Fibroblast of mammary gland (primary cell): Measurements from ENCODE around the gene ANKRD33.
A peak's percentile ranks its signal among the peaks of the same experiment; 100 is the strongest.
"Not testable (repeated sequence)": the region's sequence is repeated elsewhere in the genome, so short reads cannot be mapped to it uniquely, and the experiment has no call there.

Experiments
- DNase-seq: peaks from one replicate; pipeline ENCODE4 v3.0.0-alpha.2; 2010; ENCODE audit warnings: low read depth
- H3K4me3 ChIP-seq: 2 replicates; pipeline ENCODE4 v1.5.1; 2011; ENCODE audit warnings: low read depth, mild to moderate bottlenecking, low read length, moderate library complexity; ENCODE audit not compliant: control insufficient read depth
- TF ChIP-seq, protein P1 (sequence below): conservative IDR thresholded peaks from 2 replicates; pipeline ENCODE4 v1.5.1; 2011; ENCODE audit warnings: low read depth, low read length, inconsistent platforms; ENCODE audit not compliant: control insufficient read depth, insufficient read depth

Gene ANKRD33

DNA sequence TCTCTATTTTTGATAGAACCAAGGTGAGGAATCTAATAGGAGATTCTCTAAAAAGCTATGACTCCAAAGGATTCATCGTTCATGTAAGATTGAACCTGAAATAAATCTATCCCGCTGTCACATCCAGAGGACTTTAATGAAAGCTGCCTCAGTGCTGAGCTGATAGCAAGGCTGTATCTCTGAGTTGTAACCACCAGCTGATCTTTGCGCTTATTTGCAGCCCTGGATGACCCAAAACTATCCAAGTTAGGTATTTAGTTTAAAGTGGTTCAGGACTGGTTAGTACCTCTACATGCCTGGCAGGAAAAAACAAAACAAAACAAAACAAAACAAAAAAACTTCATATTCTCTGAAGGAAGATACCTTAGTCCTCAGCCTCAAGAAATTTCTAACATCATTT lies 8.8 kb upstream of the ANKRD33 start:
- TF ChIP-seq, protein P1, sequence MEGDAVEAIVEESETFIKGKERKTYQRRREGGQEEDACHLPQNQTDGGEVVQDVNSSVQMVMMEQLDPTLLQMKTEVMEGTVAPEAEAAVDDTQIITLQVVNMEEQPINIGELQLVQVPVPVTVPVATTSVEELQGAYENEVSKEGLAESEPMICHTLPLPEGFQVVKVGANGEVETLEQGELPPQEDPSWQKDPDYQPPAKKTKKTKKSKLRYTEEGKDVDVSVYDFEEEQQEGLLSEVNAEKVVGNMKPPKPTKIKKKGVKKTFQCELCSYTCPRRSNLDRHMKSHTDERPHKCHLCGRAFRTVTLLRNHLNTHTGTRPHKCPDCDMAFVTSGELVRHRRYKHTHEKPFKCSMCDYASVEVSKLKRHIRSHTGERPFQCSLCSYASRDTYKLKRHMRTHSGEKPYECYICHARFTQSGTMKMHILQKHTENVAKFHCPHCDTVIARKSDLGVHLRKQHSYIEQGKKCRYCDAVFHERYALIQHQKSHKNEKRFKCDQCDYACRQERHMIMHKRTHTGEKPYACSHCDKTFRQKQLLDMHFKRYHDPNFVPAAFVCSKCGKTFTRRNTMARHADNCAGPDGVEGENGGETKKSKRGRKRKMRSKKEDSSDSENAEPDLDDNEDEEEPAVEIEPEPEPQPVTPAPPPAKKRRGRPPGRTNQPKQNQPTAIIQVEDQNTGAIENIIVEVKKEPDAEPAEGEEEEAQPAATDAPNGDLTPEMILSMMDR = no peak
- no peak overlapping the region for H3K4me3 ChIP-seq
- DNase-seq = no peak

DNA sequence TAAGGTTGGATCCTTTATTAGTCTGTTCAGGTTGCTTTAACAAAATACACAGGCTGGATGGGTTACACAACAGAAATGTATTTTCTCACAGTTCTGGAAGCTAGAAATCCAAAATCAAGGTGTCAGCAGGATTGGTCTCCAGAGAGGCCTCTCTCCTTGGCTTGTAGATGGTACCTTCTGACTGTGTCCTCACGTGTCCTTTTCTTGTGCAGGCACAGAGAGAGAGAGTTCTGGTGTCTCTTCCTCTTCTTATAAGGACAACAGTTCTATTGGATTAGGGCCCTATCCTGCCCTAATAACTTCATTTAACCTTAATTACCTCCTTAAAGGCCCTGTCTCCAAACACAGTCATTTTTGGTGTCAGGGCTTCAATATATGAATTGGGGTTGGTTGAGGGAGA lies 4.6 kb upstream of the ANKRD33 start:
- DNase-seq = no peak
- no peak overlapping the region for H3K4me3 ChIP-seq
- TF ChIP-seq, protein P1 = no peak

DNA sequence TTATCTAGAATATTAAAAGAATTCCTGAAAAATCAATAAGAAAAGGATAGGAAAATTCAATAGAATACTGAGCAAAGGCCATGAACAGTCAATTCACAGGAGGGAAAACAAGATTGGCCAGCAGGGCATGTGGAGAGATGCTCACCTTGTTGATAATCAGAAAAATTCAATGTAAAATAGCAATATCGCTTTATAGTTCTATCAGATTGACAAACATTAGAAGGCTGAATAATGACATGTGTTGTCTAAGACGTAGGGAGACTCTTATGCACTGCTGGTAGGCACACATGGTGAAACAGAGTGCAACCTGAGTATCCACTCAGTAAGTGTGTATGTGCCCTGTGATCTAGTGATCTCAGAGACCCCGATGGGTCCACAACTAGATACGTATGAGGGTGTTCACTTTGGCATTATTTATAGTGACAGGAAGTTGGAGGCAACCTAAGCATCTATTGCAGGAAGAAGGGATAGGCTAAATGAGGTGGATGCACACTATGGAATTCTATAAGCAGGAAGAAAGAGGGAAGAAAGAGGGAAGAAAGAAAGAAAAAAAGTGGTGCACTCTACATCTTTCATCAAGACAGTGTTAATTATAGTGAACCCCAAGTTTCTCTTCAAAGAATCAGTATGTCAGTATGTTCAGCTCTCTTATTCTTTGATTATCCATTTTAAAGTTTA lies 3.8 kb upstream of the ANKRD33 start:
- H3K4me3 ChIP-seq = no peak overlapping the region
- no peak for DNase-seq
- TF ChIP-seq, protein P1 = no peak

DNA sequence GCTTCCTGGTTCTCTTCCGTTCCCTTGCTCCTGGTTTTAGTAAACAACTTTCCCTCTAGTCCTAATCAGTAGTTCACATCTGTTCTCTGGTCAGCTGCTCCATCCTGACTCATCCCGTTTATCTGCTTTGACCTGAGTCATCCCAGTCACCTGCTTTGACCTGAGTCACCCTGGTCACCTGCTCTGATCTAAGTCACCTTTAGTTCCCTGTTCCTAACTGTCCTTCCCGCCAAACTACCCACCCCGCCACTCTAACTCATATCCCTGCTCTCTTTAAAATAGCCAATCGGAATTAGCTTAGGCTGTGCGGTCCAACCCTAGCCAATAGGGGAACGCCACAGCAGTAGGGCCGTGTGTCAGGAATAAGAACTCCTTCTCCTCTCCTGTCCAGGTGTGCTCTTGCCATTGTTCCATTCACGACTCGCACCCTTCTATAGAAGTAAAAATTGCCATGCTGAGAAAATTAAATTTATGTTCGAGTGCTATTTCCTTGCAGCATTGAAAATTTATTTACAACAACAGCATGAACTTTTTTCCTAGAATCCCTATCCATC lies 3.1 kb upstream of the ANKRD33 start:
- TF ChIP-seq, protein P1 = no peak
- H3K4me3 ChIP-seq = no peak overlapping the region
- peak; percentile 84 for DNase-seq

DNA sequence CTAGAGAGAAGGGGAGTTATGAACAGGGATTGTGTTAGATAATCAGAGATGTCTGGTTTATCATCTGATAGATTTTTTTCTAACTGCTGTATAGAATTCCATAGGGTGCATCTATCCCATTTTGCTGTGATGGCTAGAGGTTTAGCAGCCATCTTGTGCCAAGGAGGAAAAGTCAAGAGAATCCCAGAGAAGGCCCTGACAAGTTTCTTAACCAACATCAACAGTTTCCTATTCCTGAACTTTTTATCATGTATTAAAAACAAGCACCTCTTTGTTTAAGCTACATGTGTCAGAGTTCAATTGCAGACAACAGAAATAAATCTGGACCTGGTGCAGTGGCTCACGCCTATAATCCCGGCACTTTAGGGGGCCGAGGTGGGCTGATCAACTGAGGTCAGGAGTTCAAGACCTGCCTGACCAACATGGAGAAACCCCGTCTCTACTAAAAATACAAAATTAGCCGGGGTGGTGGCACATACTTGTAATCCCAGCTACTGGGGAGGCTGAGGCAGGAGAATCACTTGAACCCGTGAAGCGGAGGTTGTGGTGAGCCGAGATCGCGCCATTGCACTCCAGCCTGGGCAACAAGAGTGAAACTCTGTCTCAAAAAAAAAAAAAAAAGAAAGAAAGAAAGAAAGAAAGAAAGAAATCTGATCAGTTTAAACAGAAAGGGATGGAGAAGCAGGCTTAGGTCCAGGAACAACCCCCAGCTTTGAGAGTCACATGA lies 2.4 kb upstream of the ANKRD33 start:
- not testable (repeated sequence) for DNase-seq

DNA sequence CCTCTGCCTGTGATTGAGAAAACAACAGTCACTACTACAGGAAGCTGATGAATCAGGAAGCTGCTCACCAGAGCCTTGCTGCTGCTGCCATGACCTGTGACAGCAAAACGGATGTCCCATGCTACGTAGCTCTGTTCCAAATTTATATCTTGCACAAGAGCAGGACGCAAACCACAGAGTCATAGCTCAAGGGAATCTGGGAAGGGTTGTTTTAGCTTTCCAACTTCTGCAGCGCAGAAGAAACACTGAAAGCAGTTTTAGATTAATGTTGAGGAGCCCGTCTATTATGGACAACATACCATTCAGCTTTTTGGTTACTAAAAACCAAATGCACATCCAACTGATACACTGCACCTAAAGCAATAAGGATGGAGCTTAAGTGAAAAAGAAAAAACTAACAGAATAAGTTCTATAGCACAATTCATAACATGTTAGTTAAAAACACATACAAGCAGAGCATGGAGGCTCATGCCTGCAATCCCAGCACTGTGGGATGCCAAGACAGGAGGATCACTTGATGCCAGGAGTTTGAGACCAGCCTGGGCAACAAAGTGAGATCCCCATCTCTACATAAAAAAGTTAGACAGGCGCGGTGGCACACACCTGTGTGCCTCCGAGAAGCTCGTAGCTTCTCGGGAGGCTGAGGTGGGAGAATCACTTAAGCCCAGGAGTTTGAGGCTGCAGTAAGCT lies 1.7 kb upstream of the ANKRD33 start:
- H3K4me3 ChIP-seq = no peak overlapping the region
- TF ChIP-seq, protein P1 = no peak
- DNase-seq = peak; percentile 99

More for the DNA sequence above, 2.4 kb upstream of the ANKRD33 start:
- H3K4me3 ChIP-seq = not testable (repeated sequence)
